Measurements from ENCODE around the gene METTL9. TPM values are rescaled to one million over a fixed set of nuclear protein-coding genes. Genes with fewer than 3 reads are reported as not detected.

Gene METTL9
- total and polyA plus RNA-seq, 2 of the 4 experiments (the other 2 are of a cell fraction) = 54.8 to 95.5 TPM

DNA sequence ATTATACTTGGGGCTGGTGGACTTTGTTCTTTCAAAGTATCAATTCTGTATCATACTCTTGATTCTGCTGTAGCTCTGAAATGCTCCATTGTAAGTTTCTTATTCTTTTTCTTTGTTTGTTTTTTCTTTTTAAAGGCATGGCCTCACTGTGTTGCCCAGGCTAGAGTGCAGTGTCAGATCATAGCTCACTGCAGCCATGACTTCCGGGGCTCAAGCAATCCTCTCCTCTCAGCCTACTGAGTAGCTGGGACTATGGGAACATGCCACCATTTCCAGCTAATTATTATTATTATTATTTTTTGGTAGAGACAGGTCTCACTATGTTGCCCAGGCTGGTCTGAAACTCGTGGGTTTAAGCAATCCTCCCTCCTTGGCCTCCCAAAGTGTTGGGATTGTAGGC lies 38.9 kb upstream of the METTL9 start:
- WGBS, 2 experiments (ENCODE audit: extremely low coverage in 2 of 2, insufficient read length in 1 of 2) = no CpG with 5 or more reads among the region's 2 CpGs
- H3K9me1 ChIP-seq (ENCODE audit: insufficient read depth, low read length) = no peaks in the 10 kb centered on the region
- CTCF ChIA-PET = interaction anchor here (0.6 kb wide), 3 partner anchors 24 to 740 kb away, joined by 3 to 5 read pairs (median 3); no protein-coding TSS in a partner anchor
- no peak overlapping the region for H2BK120ac ChIP-seq (ENCODE audit: low read depth, low read length)
- H3K36me3 ChIP-seq (ENCODE audit: control insufficient read depth, insufficient read depth, low read length) = no peaks in the 10 kb centered on the region
- H2BK15ac ChIP-seq (ENCODE audit: low read depth, low read length) = no peak overlapping the region
- no peak overlapping the region for H2AFZ ChIP-seq (replicated peaks; ENCODE audit: low read length, poor library complexity)
- peaks cover 25% of the 10 kb centered on the region for H3K27me3 ChIP-seq (ENCODE audit: control insufficient read depth, insufficient read depth, low read length)
- no peaks in the 10 kb centered on the region for H3K79me1 ChIP-seq (ENCODE audit: low read depth in 1 of 2, low read length in 2 of 2)
- no peak overlapping the region for H2AK9ac ChIP-seq (replicated peaks; ENCODE audit: low read depth, low read length, poor library complexity)
- in situ Hi-C loops (cut with MboI; ENCODE audit: low sequenced_read_pairs) = no loop called here
- POLR2A ChIA-PET (ENCODE audit: unreplicated experiment) = no interaction called here
- H3K14ac ChIP-seq (replicated peaks; ENCODE audit: low read depth, low read length) = no peak overlapping the region
- no peak overlapping the region for H3K4me3 ChIP-seq (ENCODE audit: insufficient read depth, low read depth, low read length)
- no peak overlapping the region for H3K56ac ChIP-seq (ENCODE audit: extremely low read depth, insufficient read depth, low read length)
- no peaks in the 10 kb centered on the region for H3K4me1 ChIP-seq (ENCODE audit: control insufficient read depth, insufficient read depth, low read length)
- H3K9ac ChIP-seq (ENCODE audit: low read depth, low read length) = no peak overlapping the region
- no peaks in the 10 kb centered on the region for H3K9me3 ChIP-seq (ENCODE audit: control insufficient read depth, insufficient read depth, low read length)
- DNase-seq (no peak), ATAC-seq (ENCODE audit: low read depth) (no peak)
- intact Hi-C loops (cut with micrococcal nuclease) = no loop called here
- no peak overlapping the region for H3K23ac ChIP-seq (ENCODE audit: low read depth, low read length)
- TF ChIP-seq CHD1 (IDR thresholded peaks at IDR 0.05; ENCODE audit: low read depth, low read length) (no peak), RFX5 (IDR thresholded peaks at IDR 0.05; ENCODE audit: low read depth, low read length) (no peak), MAZ (IDR thresholded peaks at IDR 0.05; ENCODE audit: borderline replicate concordance, low read depth, low read length) (no peak), MAFK (IDR thresholded peaks at IDR 0.05; ENCODE audit: low read depth, low read length) (no peak), RCOR1 (IDR thresholded peaks at IDR 0.05; ENCODE audit: insufficient replicate concordance, low read length) (no peak), MXI1 (IDR thresholded peaks at IDR 0.05; ENCODE audit: borderline replicate concordance, low read depth, low read length) (no peak), FOS (IDR thresholded peaks at IDR 0.05; ENCODE audit: low read depth, low read length) (no peak), RAD21 (IDR thresholded peaks at IDR 0.05; ENCODE audit: low read length) (no peak)
- TF ChIP-seq, protein P1, sequence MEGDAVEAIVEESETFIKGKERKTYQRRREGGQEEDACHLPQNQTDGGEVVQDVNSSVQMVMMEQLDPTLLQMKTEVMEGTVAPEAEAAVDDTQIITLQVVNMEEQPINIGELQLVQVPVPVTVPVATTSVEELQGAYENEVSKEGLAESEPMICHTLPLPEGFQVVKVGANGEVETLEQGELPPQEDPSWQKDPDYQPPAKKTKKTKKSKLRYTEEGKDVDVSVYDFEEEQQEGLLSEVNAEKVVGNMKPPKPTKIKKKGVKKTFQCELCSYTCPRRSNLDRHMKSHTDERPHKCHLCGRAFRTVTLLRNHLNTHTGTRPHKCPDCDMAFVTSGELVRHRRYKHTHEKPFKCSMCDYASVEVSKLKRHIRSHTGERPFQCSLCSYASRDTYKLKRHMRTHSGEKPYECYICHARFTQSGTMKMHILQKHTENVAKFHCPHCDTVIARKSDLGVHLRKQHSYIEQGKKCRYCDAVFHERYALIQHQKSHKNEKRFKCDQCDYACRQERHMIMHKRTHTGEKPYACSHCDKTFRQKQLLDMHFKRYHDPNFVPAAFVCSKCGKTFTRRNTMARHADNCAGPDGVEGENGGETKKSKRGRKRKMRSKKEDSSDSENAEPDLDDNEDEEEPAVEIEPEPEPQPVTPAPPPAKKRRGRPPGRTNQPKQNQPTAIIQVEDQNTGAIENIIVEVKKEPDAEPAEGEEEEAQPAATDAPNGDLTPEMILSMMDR (conservative IDR thresholded peaks at IDR 0.05; ENCODE audit: low read depth, low read length) = no peak
- TF ChIP-seq, protein P2, sequence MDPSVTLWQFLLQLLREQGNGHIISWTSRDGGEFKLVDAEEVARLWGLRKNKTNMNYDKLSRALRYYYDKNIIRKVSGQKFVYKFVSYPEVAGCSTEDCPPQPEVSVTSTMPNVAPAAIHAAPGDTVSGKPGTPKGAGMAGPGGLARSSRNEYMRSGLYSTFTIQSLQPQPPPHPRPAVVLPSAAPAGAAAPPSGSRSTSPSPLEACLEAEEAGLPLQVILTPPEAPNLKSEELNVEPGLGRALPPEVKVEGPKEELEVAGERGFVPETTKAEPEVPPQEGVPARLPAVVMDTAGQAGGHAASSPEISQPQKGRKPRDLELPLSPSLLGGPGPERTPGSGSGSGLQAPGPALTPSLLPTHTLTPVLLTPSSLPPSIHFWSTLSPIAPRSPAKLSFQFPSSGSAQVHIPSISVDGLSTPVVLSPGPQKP (IDR thresholded peaks at IDR 0.05; ENCODE audit: borderline replicate concordance, low read depth, low read length) = no peak
- no peak overlapping the region for H2AK5ac ChIP-seq (ENCODE audit: low read depth, low read length)
- dilution Hi-C loops (cut with HindIII; ENCODE audit: low sequenced_read_pairs, unreplicated experiment) = no loop called here
- no peak overlapping the region for H3K27ac ChIP-seq (ENCODE audit: insufficient read depth, low read length)
- BruUV-seq (replicated peaks) = no TSS peak
- no peak overlapping the region for H3K4me2 ChIP-seq (ENCODE audit: low read depth, low read length)
- no peak overlapping the region for H2BK20ac ChIP-seq (ENCODE audit: low read depth, low read length)
- H4K5ac ChIP-seq (ENCODE audit: low read depth, low read length) = no peak overlapping the region
- H3K18ac ChIP-seq (ENCODE audit: low read depth, low read length) = no peak overlapping the region
- H4K8ac ChIP-seq (ENCODE audit: low read depth in 2 of 2, low read length in 2 of 2) = no peak overlapping the region
- no peak overlapping the region for H2BK5ac ChIP-seq (ENCODE audit: low read depth, low read length, poor library complexity, severe bottlenecking)
- no peak overlapping the region for H3K4ac ChIP-seq (ENCODE audit: low read depth, low read length)
- no peaks in the 10 kb centered on the region for H4K20me1 ChIP-seq (ENCODE audit: insufficient read depth, low read length)
- H4K91ac ChIP-seq (ENCODE audit: insufficient read depth, low read depth, low read length) = no peak overlapping the region
